Measurements from ENCODE around the gene CCR4. TPM values are rescaled to one million over a fixed set of nuclear protein-coding genes. Genes with fewer than 3 reads are reported as not detected.

CCR4 gene
- total RNA-seq, 1 experiment from 2014 or later = not detected

GRCh38 chr3:32958509-32958908 lies 7.1 kb downstream of the CCR4 start:
- Mint-ChIP-seq H3K36me3 (ENCODE audit: insufficient read depth, unreplicated experiment) (no peaks in the 10 kb centered on the region), H3K4me1 (ENCODE audit: low read depth, unreplicated experiment) (peaks cover 10% of the 10 kb centered on the region), H3K27me3 (ENCODE audit: insufficient read depth, unreplicated experiment) (no peaks in the 10 kb centered on the region), H3K27ac (ENCODE audit: unreplicated experiment) (no peak overlapping the region), H3K4me3 (ENCODE audit: unreplicated experiment) (no peak overlapping the region), H3K9me3 (ENCODE audit: unreplicated experiment) (no peaks in the 10 kb centered on the region)
- intact Hi-C loops (cut with micrococcal nuclease; ENCODE audit: unreplicated experiment) = no loop called here
- H3K4me3 ChIP-seq (ENCODE audit: low read depth, low read length) = no peak overlapping the region
- no TSS peak for BruUV-seq (replicated peaks)
- H3K36me3 ChIP-seq (ENCODE audit: control insufficient read depth, insufficient read depth, low read length) = no peaks in the 10 kb centered on the region
- no peak for TF ChIP-seq CTCF (IDR thresholded peaks at IDR 0.05; ENCODE audit: insufficient read depth in 1 of 2, low read depth in 1 of 2, low read length in 1 of 2, severe bottlenecking in 1 of 2, unreplicated experiment in 1 of 2)
- DNase-seq = no peak
- no peaks in the 10 kb centered on the region for H3K27me3 ChIP-seq (replicated peaks; ENCODE audit: control insufficient read depth, insufficient read depth, low read length)
- 0 out of 2 replicates have a peak, but pooled peaks cover 5% of the 10 kb centered on the region for H3K4me1 ChIP-seq
- ChIA-PET POLR2A (no interaction called here), CTCF (no interaction called here)
- H3K9me3 ChIP-seq = no peaks in the 10 kb centered on the region

- Mint-ChIP-seq H3K4me3 (ENCODE audit: unreplicated experiment) (no peak overlapping the region), H3K9me3 (ENCODE audit: unreplicated experiment) (no peaks in the 10 kb centered on the region), H3K36me3 (ENCODE audit: insufficient read depth, unreplicated experiment) (no peaks in the 10 kb centered on the region), H3K27me3 (ENCODE audit: insufficient read depth, unreplicated experiment) (no peaks in the 10 kb centered on the region), H3K4me1 (ENCODE audit: low read depth, unreplicated experiment) (peaks cover 10% of the 10 kb centered on the region), H3K27ac (ENCODE audit: unreplicated experiment) (no peak overlapping the region)
- Histone ChIP-seq H3K4me1 (0 out of 2 replicates have a peak, but pooled peaks cover 5% of the 10 kb centered on the region), H3K27me3 (replicated peaks; ENCODE audit: control insufficient read depth, insufficient read depth, low read length) (no peaks in the 10 kb centered on the region), H3K9me3 (no peaks in the 10 kb centered on the region), H3K4me3 (ENCODE audit: low read depth, low read length) (no peak overlapping the region), H3K36me3 (ENCODE audit: control insufficient read depth, insufficient read depth, low read length) (no peaks in the 10 kb centered on the region)
- no peak for TF ChIP-seq CTCF (IDR thresholded peaks at IDR 0.05; ENCODE audit: insufficient read depth in 1 of 2, low read depth in 1 of 2, low read length in 1 of 2, severe bottlenecking in 1 of 2, unreplicated experiment in 1 of 2)
- ChIA-PET POLR2A (no interaction called here), CTCF (no interaction called here)
- DNase-seq = no peak
- intact Hi-C loops (cut with micrococcal nuclease; ENCODE audit: unreplicated experiment) = no loop called here
- no TSS peak for BruUV-seq (replicated peaks)
Measured at GRCh38 chr3:32959371-32959770, 7.9 kb downstream of the CCR4 start.

GRCh38 chr3:32960404-32961170 lies 9.1 kb downstream of the CCR4 start:
- H3K36me3 ChIP-seq (ENCODE audit: control insufficient read depth, insufficient read depth, low read length) = no peaks in the 10 kb centered on the region
- no peaks in the 10 kb centered on the region for H3K36me3 Mint-ChIP-seq (ENCODE audit: insufficient read depth, unreplicated experiment)
- H3K4me1 Mint-ChIP-seq (ENCODE audit: low read depth, unreplicated experiment) = peaks cover 10% of the 10 kb centered on the region
- no peak for DNase-seq
- no peak overlapping the region for H3K4me3 Mint-ChIP-seq (ENCODE audit: unreplicated experiment)
- H3K4me3 ChIP-seq (ENCODE audit: low read depth, low read length) = no peak overlapping the region
- no peak for TF ChIP-seq CTCF (IDR thresholded peaks at IDR 0.05; ENCODE audit: insufficient read depth in 1 of 2, low read depth in 1 of 2, low read length in 1 of 2, severe bottlenecking in 1 of 2, unreplicated experiment in 1 of 2)
- H3K27me3 Mint-ChIP-seq (ENCODE audit: insufficient read depth, unreplicated experiment) = no peaks in the 10 kb centered on the region
- intact Hi-C loops (cut with micrococcal nuclease; ENCODE audit: unreplicated experiment) = no loop called here
- 0 out of 2 replicates have a peak, but pooled peaks cover 5% of the 10 kb centered on the region for H3K4me1 ChIP-seq
- H3K27me3 ChIP-seq (replicated peaks; ENCODE audit: control insufficient read depth, insufficient read depth, low read length) = no peaks in the 10 kb centered on the region
- H3K27ac Mint-ChIP-seq (ENCODE audit: unreplicated experiment) = no peak overlapping the region
- no TSS peak for BruUV-seq (replicated peaks)
- ChIA-PET CTCF (no interaction called here), POLR2A (no interaction called here)
- peaks cover 5% of the 10 kb centered on the region; the same call in 1 of the 2 replicates for H3K9me3 ChIP-seq
- no peaks in the 10 kb centered on the region for H3K9me3 Mint-ChIP-seq (ENCODE audit: unreplicated experiment)
